A549 (cell line): Measurements from ENCODE around the gene OLAH. TPM values are rescaled to one million over a fixed set of nuclear protein-coding genes. Genes with fewer than 3 reads are reported as not detected.

Experiments used
- ATAC-seq, 2 experiments: fragments of 200-7000 bp in 1 of 2; fragments of >200 bp in 1 of 2; cut with Nextera tagmentation in 1 of 2; cut with Tn5 transposase in 1 of 2; 3 replicates each; pipeline versions ENCODE4 v1.8.0 to v1.9.1; 2018 to 2020; ENCODE audit warnings: mild to moderate bottlenecking in 1 of 2, moderate library complexity in 1 of 2
- CTCF ChIA-PET: fragments of 300-600 bp; sonication (Branson Sonifier 250); formaldehyde crosslinking; extraction: SDS; loops from one replicate; lab custom pipeline; 2021; ENCODE audit warnings: antibody characterized with exemption, inconsistent platforms; lab: Yijun Ruan, JAX
- POLR2A ChIA-PET: fragments of 350-600 bp; formaldehyde crosslinking; extraction: SDS; loops from one replicate; lab custom pipeline; 2021; ENCODE audit warnings: antibody characterized with exemption, inconsistent platforms; lab: Yijun Ruan, JAX
- DNase-seq, 2 experiments: peaks; one replicate each; pipeline versions ENCODE4 v3.0.0 to v3.0.0-alpha.2; 2011 to 2016; ENCODE audit warnings: low read depth in 1 of 2, low spot score in 1 of 2
- FAIRE-seq: peaks from 2 replicates; lab custom pipeline; 2011; peaks lifted over from hg19 to GRCh38; lab: Jason Lieb, UNC
- H3K27ac ChIP-seq, 2 experiments: fragments of >200 bp; sonication (Bioruptor Twin); formaldehyde crosslinking; 3 replicates each; pipeline ENCODE4 v1.5.1; 2016 to 2017
- H3K4me1 ChIP-seq: fragments of >200 bp; sonication (Bioruptor Twin); formaldehyde crosslinking; 3 replicates; pipeline ENCODE4 v1.6.1; 2016
- H3K4me2 ChIP-seq: fragments of >200 bp; sonication (Bioruptor Twin); formaldehyde crosslinking; 3 replicates; pipeline ENCODE4 v1.6.1; 2016
- H3K4me3 ChIP-seq: fragments of >200 bp; sonication (Bioruptor Twin); formaldehyde crosslinking; 3 replicates; pipeline ENCODE4 v1.5.1; 2016
- H3K9me3 ChIP-seq: fragments of >200 bp; sonication (Bioruptor Twin); formaldehyde crosslinking; 3 replicates; pipeline ENCODE4 v1.6.1; 2016
- ATOH8 ChIP-seq: fragments of 250-450 bp; sonication (Bioruptor Pico); IDR thresholded peaks from 2 replicates; pipeline ENCODE4 v1.5.0; 2020; ENCODE audit warnings: low read depth, mild to moderate bottlenecking, moderate library complexity
- CHD2 ChIP-seq: fragments of 150-350 bp; IDR thresholded peaks from 2 replicates; pipeline ENCODE4 v1.6.1; 2014; ENCODE audit warnings: low read length; ENCODE audit not compliant: partially characterized antibody
- CTCF ChIP-seq: fragments of >200 bp; sonication (Bioruptor Twin); formaldehyde crosslinking; IDR thresholded peaks from 3 replicates; pipeline ENCODE4 v1.5.1; 2016
- ELK1 ChIP-seq: fragments of 150-350 bp; IDR thresholded peaks from 2 replicates; pipeline ENCODE4 v1.6.1; 2014; ENCODE audit warnings: low read depth, mild to moderate bottlenecking, low read length
- FOSL2 ChIP-seq, 2 experiments: fragments of 450-650 bp in 1 of 2; fragments of >200 bp in 1 of 2; sonication (Bioruptor Twin) in 1 of 2; formaldehyde crosslinking; IDR thresholded peaks; 2 replicates each; pipeline versions ENCODE4 v1.5.0 to v1.6.1; 2016 to 2020; ENCODE audit warnings: mild to moderate bottlenecking in 1 of 2, moderate library complexity in 1 of 2
- GATA3 ChIP-seq: IDR thresholded peaks from 2 replicates; pipeline ENCODE4 v1.6.1; 2012; ENCODE audit warnings: borderline replicate concordance
- HDAC2 ChIP-seq: fragments of 200-600 bp; sonication (generic); IDR thresholded peaks from 2 replicates; pipeline ENCODE4 v1.6.1; 2016
- HMGXB4 ChIP-seq: fragments of 250-450 bp; sonication (Bioruptor Pico); IDR thresholded peaks from 2 replicates; pipeline ENCODE4 v1.5.0; 2021; ENCODE audit warnings: mild to moderate bottlenecking, moderate library complexity, borderline replicate concordance
- HOXB13 ChIP-seq: fragments of 250-450 bp; sonication (Bioruptor Pico); IDR thresholded peaks from 2 replicates; pipeline ENCODE4 v1.5.0; 2020; ENCODE audit warnings: low read depth, mild to moderate bottlenecking, moderate library complexity
- KDM5A ChIP-seq: fragments of 200-600 bp; sonication (generic); IDR thresholded peaks from 2 replicates; pipeline ENCODE4 v1.6.1; 2016; ENCODE audit warnings: antibody characterized with exemption, mild to moderate bottlenecking
- NFE2L2 ChIP-seq: fragments of 150-350 bp; conservative IDR thresholded peaks from 2 replicates; pipeline ENCODE4 v1.6.1; 2014; ENCODE audit warnings: low read length
- NR3C1 ChIP-seq: fragments of >200 bp; sonication (Bioruptor Twin); formaldehyde crosslinking; IDR thresholded peaks from 3 replicates; pipeline ENCODE4 v1.6.1; 2017
- RAD21 ChIP-seq, 2 experiments: fragments of >200 bp in 1 of 2; sonication (Bioruptor Twin) in 1 of 2; formaldehyde crosslinking in 1 of 2; IDR thresholded peaks in 1 of 2; conservative IDR thresholded peaks in 1 of 2; 2 replicates in 1 of 2; 3 replicates in 1 of 2; pipeline ENCODE4 v1.6.1; 2012 to 2018; ENCODE audit warnings: inconsistent platforms in 1 of 2
- REST ChIP-seq: fragments of 200-600 bp; sonication (generic); IDR thresholded peaks from 2 replicates; pipeline ENCODE4 v1.6.1; 2016; ENCODE audit warnings: antibody characterized with exemption, mild to moderate bottlenecking, moderate library complexity
- SMC3 ChIP-seq: fragments of >200 bp; sonication (Bioruptor Twin); formaldehyde crosslinking; IDR thresholded peaks from 3 replicates; pipeline ENCODE4 v1.6.1; 2018; ENCODE audit warnings: inconsistent platforms
- TP53 ChIP-seq: fragments of 250-450 bp; sonication (Bioruptor Pico); IDR thresholded peaks from 2 replicates; pipeline ENCODE4 v1.5.0; 2021; ENCODE audit warnings: mild to moderate bottlenecking, moderate library complexity
- ZC3H11A ChIP-seq: fragments of 450-650 bp; IDR thresholded peaks from 2 replicates; pipeline ENCODE4 v1.6.1; 2014; ENCODE audit warnings: antibody characterized with exemption, mild to moderate bottlenecking
- ZSCAN20 ChIP-seq: fragments of 250-450 bp; sonication (Bioruptor Pico); IDR thresholded peaks from 2 replicates; pipeline ENCODE4 v1.8.0; 2022; ENCODE audit warnings: mild to moderate bottlenecking, moderate library complexity
- WGBS: methylation state at CpG from one replicate; pipeline ENCODE4 v1.1.6; 2017; ENCODE audit errors: missing lambda C conversion rate; 5-methylcytosine and 5-hydroxymethylcytosine counted together
- polyA plus RNA-seq, 4 experiments: library from polyadenylated mRNA; depleted of rRNA in 3 of 4; stranded (reverse); fragments of >200 nt; fragmentation: RNase III in 1 of 4; extraction: RNeasy Plus Mini Kit Qiagen cat#74134 plus additional on column Dnase treatment in 1 of 4; gene quantifications; 2 replicates in 3 of 4; 3 replicates in 1 of 4; pipeline ENCODE4 v1.2.3, GENCODE V29; 2011 to 2017

Gene OLAH
- polyA plus RNA-seq, 2 of the 4 experiments (the other 2 are of a cell fraction) = 0.34 TPM; not detected in 1

GRCh38 chr10:15103513-15103912 is 59.8 kb downstream of the OLAH start:
- Histone ChIP-seq H3K4me2 (no peak overlapping the region), H3K9me3 (no peaks in the 10 kb centered on the region), H3K27ac (no peak overlapping the region), H3K4me3 (no peak overlapping the region), H3K4me1 (peaks cover 17% of the 10 kb centered on the region; the same call in 2 of the 3 replicates)
- POLR2A ChIA-PET = no interaction called here
- TF ChIP-seq ATOH8 (CRISPR knock-in tag) (no peak), ELK1 (no peak)
- no peak for ATAC-seq
- 92% methylated on average over 9 of the region's 9 CpGs for WGBS
- no peak for DNase-seq
- CTCF ChIA-PET = interaction anchor here (0.6 kb wide), 1 partner anchor 132 kb away, joined by 4 read pairs; no protein-coding TSS in a partner anchor
- no peak for FAIRE-seq

GRCh38 chr10:15106352-15107013 is 62.7 kb downstream of the OLAH start:
- FAIRE-seq = peak; percentile 49
- CTCF ChIA-PET = interaction anchor here (0.6 to 2.3 kb wide), 14 partner anchors 9 to 329 kb away, joined by 3 to 6 read pairs (median 3); partner anchors contain the start of genes DCLRE1C and RPP38
- Histone ChIP-seq H3K4me2 (no peak overlapping the region), H3K27ac (no peak overlapping the region), H3K4me1 (peaks cover 9% of the 10 kb centered on the region; the same call in 2 of the 3 replicates), H3K4me3 (no peak overlapping the region), H3K9me3 (no peaks in the 10 kb centered on the region)
- ATAC-seq = peak; percentile 99
- peak; percentile 69 to 79 for DNase-seq
- 46% methylated on average over 8 of the region's 8 CpGs for WGBS
- POLR2A ChIA-PET = interaction anchor here (1.0 kb wide), 1 partner anchor 147 kb away, joined by 3 read pairs; no protein-coding TSS in a partner anchor
- TF ChIP-seq RAD21 (conservative IDR thresholded peaks at IDR 0.05 in 1 of 2, IDR thresholded peaks at IDR 0.05 in 1 of 2) (peak; percentile 75 to 85), FOSL2 (IDR thresholded peaks at IDR 0.05) (no peak), FOSL2 (CRISPR knock-in tag; IDR thresholded peaks at IDR 0.05) (no peak), CTCF (peak; percentile 78), SMC3 (peak; percentile 64)

GRCh38 chr10:15112657-15113056 is 68.9 kb downstream of the OLAH start:
- Histone ChIP-seq H3K4me1 (peaks cover 9% of the 10 kb centered on the region; the same call in 2 of the 3 replicates), H3K9me3 (no peaks in the 10 kb centered on the region), H3K27ac (no peak overlapping the region), H3K4me3 (no peak overlapping the region), H3K4me2 (no peak overlapping the region)
- no peak for ATAC-seq
- ChIA-PET POLR2A (no interaction called here), CTCF (no interaction called here)
- DNase-seq = peak in 1 of 2 experiments; percentile 34
- FAIRE-seq = no peak
- WGBS = 94% methylated on average over 13 of the region's 13 CpGs
- TF ChIP-seq TP53 (no peak), HMGXB4 (CRISPR knock-in tag) (no peak), NFE2L2 (no peak), HOXB13 (no peak), NR3C1 (no peak), ZSCAN20 (CRISPR knock-in tag) (no peak), FOSL2 (IDR thresholded peaks at IDR 0.05) (no peak), FOSL2 (CRISPR knock-in tag; IDR thresholded peaks at IDR 0.05) (no peak), ZC3H11A (no peak), KDM5A (no peak), CHD2 (no peak), HDAC2 (no peak), REST (no peak), GATA3 (no peak)
